T-cell (primary cell): ENCODE data around the gene SCFD2. TPM values are rescaled to one million over a fixed set of nuclear protein-coding genes. Genes with fewer than 3 reads are reported as not detected.

Experiments
- ATAC-seq, 4 experiments: fragments of 200-7000 bp in 3 of 4; fragments of 150-1000 bp in 1 of 4; cut with Tn5 transposase; replicated peaks in 1 of 4; 1 replicate in 3 of 4; 2 replicates in 1 of 4; pipeline ENCODE4 v1.10.0; 2021; ENCODE audit warnings: moderate library complexity in 3 of 4, mild to moderate bottlenecking in 2 of 4, moderate number of reproducible peaks in 1 of 4
- CTCF ChIA-PET, 2 donors: fragments of 300-600 bp; sonication (Branson Sonifier 250); formaldehyde crosslinking; loops; one replicate each; lab custom pipeline; 2022; ENCODE audit warnings: antibody characterized with exemption in 2 of 2; lab: Charles Lee
- POLR2A ChIA-PET, 2 donors: fragments of 300-600 bp; sonication (Branson Sonifier 250); formaldehyde crosslinking; loops; one replicate each; lab custom pipeline; 2022; ENCODE audit warnings: antibody characterized with exemption in 2 of 2; lab: Charles Lee
- DNase-seq, 35 experiments: peaks; one replicate each; pipeline versions ENCODE4 v3.0.0 to v3.0.0-alpha.2; 2013 to 2023
- H3K27ac ChIP-seq: one replicate; pipeline ENCODE4 v1.5.1; 2013; ENCODE audit warnings: low read length
- H3K27me3 ChIP-seq, 2 experiments: replicated peaks in 1 of 2; 1 replicate in 1 of 2; 2 replicates in 1 of 2; pipeline versions ENCODE4 v1.6.1 to v1.7.0; 2013; ENCODE audit warnings: low read length in 1 of 2, mixed read lengths in 1 of 2; ENCODE audit not compliant: control insufficient read depth in 2 of 2, insufficient read depth in 2 of 2; ENCODE audit errors: extremely low read depth in 1 of 2
- H3K36me3 ChIP-seq, 2 donors: 1 replicate in 1 of 2; 2 replicates in 1 of 2; pipeline versions ENCODE4 v1.6.1 to v1.7.0; 2013; ENCODE audit warnings: low read length in 1 of 2; ENCODE audit not compliant: control insufficient read depth in 2 of 2, insufficient read depth in 1 of 2; ENCODE audit errors: extremely low read depth in 1 of 2
- H3K4me1 ChIP-seq, 2 experiments: 1 replicate in 1 of 2; 2 replicates in 1 of 2; pipeline versions ENCODE4 v1.6.1 to v1.7.0; 2013; ENCODE audit warnings: low read length in 2 of 2, mixed read lengths in 1 of 2; ENCODE audit not compliant: insufficient read depth in 2 of 2, control insufficient read depth in 1 of 2; ENCODE audit errors: extremely low read depth in 1 of 2
- H3K4me3 ChIP-seq, 2 donors: 1 replicate in 1 of 2; 2 replicates in 1 of 2; pipeline versions ENCODE4 v1.5.1 to v1.7.0; 2013; ENCODE audit warnings: mild to moderate bottlenecking in 2 of 2, low read length in 1 of 2, moderate library complexity in 1 of 2; ENCODE audit not compliant: control insufficient read depth in 1 of 2; ENCODE audit errors: extremely low read depth in 1 of 2
- H3K9me3 ChIP-seq: 2 replicates; pipeline ENCODE4 v1.7.0; 2013
- H3K27ac Mint-ChIP-seq, 2 donors: one replicate each; pipeline ENCODE4 v1.8.0; 2020 to 2021; ENCODE audit warnings: mild to moderate bottlenecking in 2 of 2, mixed read lengths in 2 of 2
- H3K27me3 Mint-ChIP-seq, 2 donors: one replicate each; pipeline ENCODE4 v1.8.0; 2021 to 2022; ENCODE audit warnings: mixed read lengths in 2 of 2
- H3K36me3 Mint-ChIP-seq: one replicate; pipeline ENCODE4 v1.8.0; 2021; ENCODE audit warnings: mixed read lengths
- H3K4me1 Mint-ChIP-seq, 3 donors: one replicate each; pipeline ENCODE4 v1.8.0; 2020 to 2022; ENCODE audit warnings: mixed read lengths in 3 of 3, mild to moderate bottlenecking in 1 of 3
- H3K4me3 Mint-ChIP-seq, 3 donors: one replicate each; pipeline ENCODE4 v1.8.0; 2020 to 2022; ENCODE audit warnings: mild to moderate bottlenecking in 3 of 3, mixed read lengths in 3 of 3, moderate library complexity in 3 of 3
- H3K9me3 Mint-ChIP-seq, 3 donors: one replicate each; pipeline ENCODE4 v1.8.0; 2020 to 2022; ENCODE audit warnings: mixed read lengths in 3 of 3
- WGBS: methylation state at CpG from one replicate; pipeline ENCODE4 v1.1.5; 2013; ENCODE audit warnings: missing lambda C conversion rate; ENCODE audit not compliant: insufficient coverage; 5-methylcytosine and 5-hydroxymethylcytosine counted together
- total RNA-seq, 35 experiments: library from RNA in 6 of 35; stranded (reverse) in 6 of 35; fragments of 120-200 nt in 1 of 35; gene quantifications; one replicate each; pipeline versions ENCODE4 v1.2.1 to v1.2.4 and lab custom pipeline; 2013 to 2026

The SCFD2 gene
- total RNA-seq, 5 donors from 2014 or later (not counting 1 experiment from before 2014, with no cell fraction given), result 19.0 to 28.9 (median 21.8) TPM

DNA sequence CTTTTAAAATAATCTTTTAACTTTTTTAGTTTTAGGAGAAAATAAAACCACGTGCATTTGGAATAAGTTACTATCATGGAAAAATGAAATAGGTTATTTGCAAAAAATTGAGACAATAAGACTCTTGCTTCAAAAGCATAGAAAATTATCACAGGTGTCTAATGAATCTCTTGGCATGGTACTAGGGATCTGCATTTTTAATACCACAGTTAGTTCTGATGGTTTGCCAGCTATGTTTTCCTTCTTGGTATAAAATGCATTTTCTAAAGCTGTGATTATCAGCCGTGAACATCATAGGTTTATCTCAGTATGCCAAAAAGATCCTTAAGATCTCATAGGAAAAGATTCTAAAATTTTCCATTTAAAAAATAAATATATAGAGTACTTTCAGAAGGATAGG lies 419.9 kb downstream of the SCFD2 start:
- Histone ChIP-seq H3K27ac (no peak overlapping the region), H3K27me3 (no peaks in the 10 kb centered on the region), H3K4me1 (no peaks in the 10 kb centered on the region), H3K36me3 (no peaks in the 10 kb centered on the region), H3K9me3 (no peaks in the 10 kb centered on the region), H3K4me3 (no peak overlapping the region)
- Mint-ChIP-seq H3K36me3 (peaks cover 34% of the 10 kb centered on the region), H3K4me1 (no peaks in the 10 kb centered on the region), H3K27me3 (no peaks in the 10 kb centered on the region), H3K4me3 (no peak overlapping the region), H3K9me3 (no peaks in the 10 kb centered on the region), H3K27ac (no peak overlapping the region)
- ATAC-seq, result no peak
- ChIA-PET CTCF (no interaction called here), POLR2A (no interaction called here)
- DNase-seq, result no peak
- no CpG with 5 or more reads among the region's 2 CpGs for WGBS

DNA sequence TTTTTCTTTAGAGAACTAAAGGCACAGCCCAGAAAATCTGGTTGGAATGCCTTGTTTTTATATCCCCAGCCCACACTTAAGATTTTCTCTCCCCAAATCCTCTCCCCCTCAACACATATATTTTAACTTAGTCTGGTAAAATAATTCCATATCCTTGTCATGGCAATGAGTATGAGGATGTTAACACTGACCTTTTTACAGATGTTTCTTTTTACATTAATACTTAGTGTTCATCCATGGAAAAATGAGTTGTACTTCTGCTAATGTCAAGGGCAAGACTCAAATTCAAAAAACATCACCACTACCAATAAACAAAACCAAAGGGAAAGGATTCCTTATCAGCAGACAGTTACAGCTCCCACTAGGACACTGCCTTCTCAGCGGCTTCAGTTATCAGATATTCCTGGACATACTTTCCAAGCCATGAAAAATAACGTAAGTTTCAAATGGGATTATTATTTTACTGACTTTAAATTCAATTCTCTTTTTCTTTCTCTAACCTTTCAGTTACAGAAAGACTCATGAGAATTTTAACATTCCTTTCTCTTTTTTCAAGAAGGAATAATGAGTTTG lies 420.4 kb downstream of the SCFD2 start:
- ATAC-seq, result no peak

DNA sequence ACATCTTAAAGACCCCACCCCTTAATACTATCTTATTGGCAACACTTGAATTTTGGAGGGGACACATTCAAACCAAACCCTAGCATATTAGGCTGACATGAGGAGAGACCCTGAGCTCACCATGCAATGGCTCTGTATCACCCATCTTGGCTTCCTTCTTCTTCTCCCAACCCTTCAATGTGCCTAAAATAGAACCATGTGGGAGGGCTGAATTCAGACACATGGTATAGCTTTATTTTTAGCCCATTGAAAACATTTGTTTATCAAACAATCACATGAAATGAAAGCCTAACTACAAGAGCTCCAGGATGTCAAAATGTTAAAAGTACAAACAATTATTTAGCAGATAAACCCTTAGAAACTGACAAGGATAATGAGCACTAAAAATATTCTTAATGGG lies 422.2 kb downstream of the SCFD2 start:
- H3K27ac ChIP-seq, result no peak overlapping the region
- H3K4me1 ChIP-seq, result no peaks in the 10 kb centered on the region
- ATAC-seq, result no peak
- no peaks in the 10 kb centered on the region for H3K36me3 ChIP-seq
- ChIA-PET CTCF (no interaction called here), POLR2A (no interaction called here)
- H3K4me3 ChIP-seq, result no peak overlapping the region
- no peaks in the 10 kb centered on the region for H3K27me3 Mint-ChIP-seq
- no peak overlapping the region for H3K4me3 Mint-ChIP-seq
- peaks cover 0 to 3% (median 0%) of the 10 kb centered on the region in 3 donors for H3K9me3 Mint-ChIP-seq
- DNase-seq, result no peak
- H3K9me3 ChIP-seq, result no peaks in the 10 kb centered on the region
- no peak overlapping the region for H3K27ac Mint-ChIP-seq
- no peaks in the 10 kb centered on the region for H3K27me3 ChIP-seq
- no peaks in the 10 kb centered on the region for H3K4me1 Mint-ChIP-seq
- peaks cover 18% of the 10 kb centered on the region for H3K36me3 Mint-ChIP-seq

More for the DNA sequence above, 420.4 kb downstream of the SCFD2 start:
- H3K4me3 ChIP-seq, result no peak overlapping the region
- H3K9me3 ChIP-seq, result no peaks in the 10 kb centered on the region
- Mint-ChIP-seq H3K27ac (no peak overlapping the region), H3K9me3 (no peaks in the 10 kb centered on the region), H3K4me1 (no peaks in the 10 kb centered on the region), H3K36me3 (peaks cover 29% of the 10 kb centered on the region), H3K27me3 (no peaks in the 10 kb centered on the region), H3K4me3 (no peak overlapping the region)
- no peaks in the 10 kb centered on the region for H3K27me3 ChIP-seq
- DNase-seq, result no peak
- no CpG with 5 or more reads among the region's 2 CpGs for WGBS
- CTCF ChIA-PET, result no interaction called here
- no peaks in the 10 kb centered on the region for H3K4me1 ChIP-seq
- no peaks in the 10 kb centered on the region for H3K36me3 ChIP-seq
- POLR2A ChIA-PET, result no interaction called here
- H3K27ac ChIP-seq, result no peak overlapping the region

DNA sequence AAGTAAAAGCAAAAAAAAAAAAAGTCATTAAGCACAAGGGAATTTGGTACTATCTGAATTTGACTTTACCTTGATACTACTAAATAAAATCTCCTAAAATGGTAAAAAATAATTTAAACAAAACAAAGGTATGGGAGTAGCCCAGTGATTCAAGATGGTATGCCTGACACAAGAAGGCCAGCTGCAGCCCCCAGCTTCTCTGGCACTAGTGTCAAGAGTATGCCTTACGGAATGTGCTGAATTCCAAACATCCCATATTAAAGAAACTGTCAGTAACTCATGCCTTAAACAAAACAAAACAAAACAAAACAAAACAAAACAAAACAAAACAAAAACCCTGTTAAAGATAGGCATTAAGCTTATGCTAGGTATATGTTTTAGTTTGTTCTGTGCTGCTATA lies 422.9 kb downstream of the SCFD2 start:
- Histone ChIP-seq H3K4me3 (no peak overlapping the region), H3K9me3 (no peaks in the 10 kb centered on the region), H3K4me1 (no peaks in the 10 kb centered on the region), H3K27ac (no peak overlapping the region), H3K36me3 (no peaks in the 10 kb centered on the region), H3K27me3 (no peaks in the 10 kb centered on the region)
- Mint-ChIP-seq H3K4me1 (no peaks in the 10 kb centered on the region), H3K27me3 (no peaks in the 10 kb centered on the region), H3K4me3 (no peak overlapping the region), H3K36me3 (peaks cover 18% of the 10 kb centered on the region), H3K27ac (no peak overlapping the region), H3K9me3 (peaks cover 0 to 3% (median 0%) of the 10 kb centered on the region in 3 donors)
- DNase-seq, result no peak
- WGBS, result no CpG with 5 or more reads among the region's 1 CpG
- ChIA-PET POLR2A (no interaction called here), CTCF (no interaction called here)
- no peak for ATAC-seq

DNA sequence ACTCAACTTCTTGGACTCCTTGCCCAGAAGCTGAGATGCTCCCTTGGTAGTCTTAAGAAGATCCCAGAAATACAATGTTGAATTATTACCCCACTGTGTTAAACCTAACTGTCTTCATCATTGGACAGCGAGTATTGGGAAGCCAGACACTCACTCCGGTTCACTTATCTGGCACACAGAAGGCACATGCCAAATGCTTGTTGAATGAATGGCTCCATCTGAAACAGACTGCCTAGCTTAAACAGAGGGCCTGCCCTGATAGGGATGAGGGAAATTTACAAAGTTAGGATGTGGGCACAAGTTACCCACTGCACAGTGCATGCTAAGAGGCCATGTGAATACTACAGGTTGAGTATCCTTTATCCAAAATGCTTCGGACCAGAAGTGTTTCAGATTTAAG lies 424.4 kb downstream of the SCFD2 start:
- Histone ChIP-seq H3K4me1 (no peaks in the 10 kb centered on the region), H3K27ac (no peak overlapping the region), H3K9me3 (no peaks in the 10 kb centered on the region), H3K27me3 (no peaks in the 10 kb centered on the region), H3K4me3 (no peak overlapping the region), H3K36me3 (no peaks in the 10 kb centered on the region)
- DNase-seq, result no peak
- ATAC-seq, result no peak
- CTCF ChIA-PET, result no interaction called here
- H3K4me3 Mint-ChIP-seq, result no peak overlapping the region
- peaks cover 32% of the 10 kb centered on the region for H3K36me3 Mint-ChIP-seq
- POLR2A ChIA-PET, result no interaction called here
- no peak overlapping the region for H3K27ac Mint-ChIP-seq
- WGBS, result 100% methylated on average over 2 of the region's 3 CpGs
- H3K4me1 Mint-ChIP-seq, result no peaks in the 10 kb centered on the region
- no peaks in the 10 kb centered on the region for H3K27me3 Mint-ChIP-seq
- peaks cover 0 to 3% (median 0%) of the 10 kb centered on the region in 3 donors for H3K9me3 Mint-ChIP-seq

DNA sequence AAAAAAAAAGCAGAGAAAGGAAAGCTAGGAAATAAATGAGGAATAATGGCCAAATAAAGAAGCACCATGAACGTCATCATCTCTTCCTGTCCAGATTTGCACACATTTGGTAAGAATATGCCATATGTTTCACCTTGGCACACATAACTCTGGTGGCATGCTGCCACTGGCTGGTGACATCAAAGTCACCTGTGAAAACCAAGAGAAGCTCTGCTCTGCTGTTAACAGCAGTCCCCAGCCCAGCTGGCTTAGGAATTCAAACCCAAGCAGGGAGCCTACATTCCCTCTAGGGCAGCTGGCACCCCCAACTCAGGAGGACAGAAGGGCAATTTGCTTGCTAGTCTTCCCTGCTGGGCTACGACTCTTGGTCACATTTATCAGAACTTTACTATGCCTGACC lies 426.1 kb downstream of the SCFD2 start:
- Histone ChIP-seq H3K9me3 (no peaks in the 10 kb centered on the region), H3K4me3 (no peak overlapping the region), H3K27ac (no peak overlapping the region), H3K27me3 (no peaks in the 10 kb centered on the region), H3K4me1 (no peaks in the 10 kb centered on the region), H3K36me3 (no peaks in the 10 kb centered on the region)
- no peak overlapping the region for H3K4me3 Mint-ChIP-seq
- no peak overlapping the region for H3K27ac Mint-ChIP-seq
- POLR2A ChIA-PET, result interaction anchor here in 1 of 2 donors (0.6 kb wide), 1 partner anchor 556 kb away, joined by 3 read pairs; no protein-coding TSS in a partner anchor
- DNase-seq (no peak), ATAC-seq (no peak)
- CTCF ChIA-PET, result no interaction called here
- H3K9me3 Mint-ChIP-seq, result peaks cover 0 to 3% (median 0%) of the 10 kb centered on the region in 3 donors
- no peaks in the 10 kb centered on the region for H3K4me1 Mint-ChIP-seq
- WGBS, result 100% methylated on average over 2 of the region's 2 CpGs
- peaks cover 35% of the 10 kb centered on the region for H3K36me3 Mint-ChIP-seq
- H3K27me3 Mint-ChIP-seq, result no peaks in the 10 kb centered on the region

DNA sequence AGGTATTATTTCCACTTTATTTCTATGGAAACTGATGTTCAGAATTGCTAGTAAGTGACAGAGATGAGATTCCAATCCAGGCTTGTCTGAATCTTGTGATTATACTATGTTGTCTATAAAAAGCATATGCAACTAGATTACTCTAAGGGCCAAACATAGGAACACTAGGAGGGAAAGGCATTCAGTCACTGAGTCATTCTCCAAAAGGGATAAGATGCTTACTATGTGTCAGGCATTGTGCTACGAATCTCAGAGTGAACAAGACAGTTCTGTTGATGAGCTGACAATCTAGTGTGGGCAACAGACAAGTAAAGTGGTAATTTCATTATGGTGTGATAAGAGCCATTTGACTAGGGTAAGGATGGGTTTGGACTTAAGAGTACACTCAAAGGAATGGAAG lies 426.5 kb downstream of the SCFD2 start:
- Mint-ChIP-seq H3K9me3 (peaks cover 0 to 3% (median 0%) of the 10 kb centered on the region in 3 donors), H3K36me3 (peaks cover 37% of the 10 kb centered on the region), H3K4me3 (no peak overlapping the region), H3K4me1 (no peaks in the 10 kb centered on the region), H3K27me3 (no peaks in the 10 kb centered on the region), H3K27ac (no peak overlapping the region)
- H3K27ac ChIP-seq, result no peak overlapping the region
- ChIA-PET POLR2A (interaction anchor here in 1 of 2 donors (0.6 kb wide), 1 partner anchor 555 kb away, joined by 3 read pairs; no protein-coding TSS in a partner anchor), CTCF (no interaction called here)
- no peaks in the 10 kb centered on the region for H3K27me3 ChIP-seq
- WGBS, result 75% methylated on average over 1 of the region's 1 CpG
- no peaks in the 10 kb centered on the region for H3K36me3 ChIP-seq
- no peak overlapping the region for H3K4me3 ChIP-seq
- H3K9me3 ChIP-seq, result no peaks in the 10 kb centered on the region
- H3K4me1 ChIP-seq, result no peaks in the 10 kb centered on the region
- ATAC-seq (no peak), DNase-seq (no peak)
